ENCODE results near the gene UNC13B.
"Not testable (repeated sequence)": the region's sequence is repeated elsewhere in the genome, so short reads cannot be mapped to it uniquely, and the experiment has no call there.

Gene UNC13B

DNA sequence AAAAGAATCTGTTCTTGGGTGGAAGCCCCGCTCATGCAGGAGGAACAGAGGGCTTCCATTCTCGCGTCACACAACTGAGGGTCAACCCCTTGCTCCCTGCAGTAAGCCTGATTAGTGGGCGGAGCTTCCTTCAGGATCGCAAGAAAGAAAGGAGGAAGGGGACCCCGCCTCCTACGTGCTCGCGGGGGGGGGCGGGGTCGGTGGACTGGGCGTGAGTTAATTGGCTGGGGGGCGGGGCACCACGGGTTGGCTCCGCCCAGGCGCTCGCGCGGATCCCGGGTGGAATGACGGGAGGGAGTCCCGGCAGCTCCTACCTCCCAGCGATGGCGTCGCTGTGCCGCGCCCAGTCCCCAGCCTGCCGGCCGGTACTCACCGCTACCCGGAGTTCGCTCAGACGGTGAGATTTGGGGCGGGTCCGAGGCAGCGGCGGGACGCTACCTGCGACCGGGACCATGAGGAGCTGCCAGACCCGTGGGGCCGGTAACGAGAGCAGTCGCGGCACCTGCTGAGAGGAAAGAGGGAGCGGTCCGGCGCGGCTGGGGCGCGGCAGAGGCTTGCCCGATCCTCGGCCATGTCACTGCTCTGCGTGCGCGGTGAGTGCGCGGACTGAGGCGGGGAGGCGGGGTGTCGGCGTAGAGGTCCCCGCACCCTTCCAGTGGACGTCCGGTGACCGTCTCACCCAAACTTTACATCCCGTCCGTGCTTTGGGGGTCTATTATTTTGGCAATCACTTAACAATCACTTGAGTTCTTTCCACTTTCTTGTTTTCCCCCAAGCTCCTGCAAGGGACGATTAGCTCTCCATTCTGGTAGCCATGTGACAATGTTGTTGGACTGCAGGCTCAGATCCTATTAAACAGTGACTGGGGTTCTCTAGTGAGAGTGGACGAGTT lies at the start of gene UNC13B:
UNC13B (plus strand) TSS at position 297 of the 892 bp plus-strand sequence; CDS start at position 572, 275 bp downstream.
- peak; percentile 94 for DNase-seq

DNA sequence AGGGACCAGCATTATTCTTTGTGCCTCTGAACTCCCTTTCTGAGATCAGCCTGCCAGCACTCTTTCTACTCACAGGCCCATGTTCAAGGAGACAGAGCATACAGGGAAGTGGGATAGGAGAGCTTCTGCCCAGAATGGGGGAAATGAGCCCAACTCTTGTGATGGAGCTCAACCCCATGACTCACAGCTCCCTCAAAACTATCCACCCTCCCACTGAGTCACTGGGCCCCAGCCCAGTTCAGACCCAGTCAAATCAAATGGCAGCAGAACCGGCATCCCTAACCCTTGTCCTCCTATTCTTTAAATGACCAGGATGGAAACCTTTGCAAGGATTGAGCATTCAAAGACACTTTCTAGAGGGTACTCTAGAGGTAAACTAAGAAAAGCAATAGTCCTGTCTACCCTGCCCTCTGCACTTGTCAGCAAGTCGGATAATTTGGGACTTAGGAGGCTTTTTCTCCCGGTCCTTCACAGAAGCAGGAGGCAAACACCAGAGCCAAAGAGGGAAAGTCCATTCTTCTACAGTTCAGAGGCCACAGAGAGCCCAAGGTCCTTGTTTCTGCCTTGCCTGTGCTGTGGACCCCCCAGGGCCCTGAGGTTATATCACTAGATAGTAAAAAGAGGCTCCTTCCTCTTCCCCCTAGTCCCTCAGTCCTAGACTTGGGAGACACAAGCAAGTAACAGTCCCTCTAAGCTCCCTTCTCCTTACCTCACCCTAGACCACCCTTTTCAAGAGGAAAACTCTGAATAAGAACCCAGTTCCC lies 49.4 kb upstream of the UNC13B start:
- DNase-seq, result no peak

DNA sequence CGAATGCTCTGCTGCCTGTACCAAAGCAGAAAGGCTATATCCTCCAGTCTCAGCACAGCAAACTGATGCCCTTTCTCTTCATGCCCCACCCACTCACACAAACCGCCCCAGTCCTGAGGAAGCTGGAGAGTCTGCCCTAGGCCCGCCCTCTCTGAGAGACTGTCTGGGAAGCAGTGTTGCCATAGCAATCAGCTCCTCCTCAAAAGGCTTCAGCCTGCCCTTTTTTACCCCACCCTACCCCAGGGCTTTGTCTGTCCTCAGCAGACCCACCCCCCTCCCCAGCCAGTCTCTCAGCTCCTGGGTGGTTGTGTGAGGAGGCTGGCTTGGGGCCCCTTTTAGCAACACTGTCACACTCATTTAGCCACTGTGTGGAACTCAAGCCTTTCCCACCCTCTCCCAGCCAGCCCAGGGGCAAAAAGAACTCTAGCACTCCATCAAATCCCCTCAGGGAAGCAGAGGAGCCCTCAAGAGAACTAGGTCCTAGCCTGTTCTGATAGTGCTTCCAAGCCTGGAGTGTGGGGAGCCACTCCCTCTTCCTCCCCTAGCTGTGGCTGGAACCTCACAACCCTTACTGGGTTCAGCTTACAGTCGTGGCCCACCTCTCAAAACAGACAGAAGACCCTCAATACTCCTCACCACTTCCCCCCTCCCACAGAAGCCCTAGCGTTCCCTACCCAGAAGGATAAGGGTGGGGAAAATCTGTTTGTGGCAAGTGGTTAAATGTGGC lies 47.5 kb upstream of the UNC13B start:
- no peak for DNase-seq

DNA sequence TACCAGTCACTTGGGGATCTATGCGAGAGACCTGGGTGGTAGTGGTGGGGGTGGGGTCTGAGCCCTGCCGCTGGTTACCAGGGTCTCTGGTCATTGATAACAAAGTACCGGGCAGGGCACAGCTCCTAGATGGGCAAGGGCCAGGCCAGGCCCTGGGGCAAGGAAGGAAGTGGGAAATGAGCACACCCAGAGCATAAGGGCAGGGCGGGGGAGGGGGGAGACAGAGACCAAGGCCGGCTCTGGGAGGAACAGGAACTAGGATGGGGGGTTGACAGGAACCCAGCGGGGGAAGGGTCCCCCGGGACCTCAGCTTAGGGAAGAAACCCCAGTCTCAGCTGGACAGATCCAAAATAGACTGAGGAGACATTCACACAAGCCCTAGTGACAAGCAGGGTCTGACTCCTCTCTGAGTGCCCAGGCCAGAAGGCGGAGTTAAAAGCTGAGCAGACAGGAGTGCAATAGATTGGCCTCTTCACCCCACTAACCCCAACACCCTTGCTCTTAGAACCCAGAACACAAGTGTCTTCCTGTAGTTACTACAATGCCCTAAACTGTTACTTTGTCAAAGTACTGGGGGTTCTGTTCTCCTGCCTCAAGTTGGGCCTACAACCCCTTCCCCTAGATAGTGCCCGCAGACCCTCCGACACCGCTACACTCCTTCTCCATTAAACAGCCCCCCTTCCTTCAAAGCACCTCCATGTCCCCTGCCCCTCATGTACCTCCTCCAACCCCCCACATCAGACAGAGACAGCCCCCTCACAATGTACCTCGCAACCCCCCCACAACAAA lies 46.8 kb upstream of the UNC13B start:
- no peak for DNase-seq

DNA sequence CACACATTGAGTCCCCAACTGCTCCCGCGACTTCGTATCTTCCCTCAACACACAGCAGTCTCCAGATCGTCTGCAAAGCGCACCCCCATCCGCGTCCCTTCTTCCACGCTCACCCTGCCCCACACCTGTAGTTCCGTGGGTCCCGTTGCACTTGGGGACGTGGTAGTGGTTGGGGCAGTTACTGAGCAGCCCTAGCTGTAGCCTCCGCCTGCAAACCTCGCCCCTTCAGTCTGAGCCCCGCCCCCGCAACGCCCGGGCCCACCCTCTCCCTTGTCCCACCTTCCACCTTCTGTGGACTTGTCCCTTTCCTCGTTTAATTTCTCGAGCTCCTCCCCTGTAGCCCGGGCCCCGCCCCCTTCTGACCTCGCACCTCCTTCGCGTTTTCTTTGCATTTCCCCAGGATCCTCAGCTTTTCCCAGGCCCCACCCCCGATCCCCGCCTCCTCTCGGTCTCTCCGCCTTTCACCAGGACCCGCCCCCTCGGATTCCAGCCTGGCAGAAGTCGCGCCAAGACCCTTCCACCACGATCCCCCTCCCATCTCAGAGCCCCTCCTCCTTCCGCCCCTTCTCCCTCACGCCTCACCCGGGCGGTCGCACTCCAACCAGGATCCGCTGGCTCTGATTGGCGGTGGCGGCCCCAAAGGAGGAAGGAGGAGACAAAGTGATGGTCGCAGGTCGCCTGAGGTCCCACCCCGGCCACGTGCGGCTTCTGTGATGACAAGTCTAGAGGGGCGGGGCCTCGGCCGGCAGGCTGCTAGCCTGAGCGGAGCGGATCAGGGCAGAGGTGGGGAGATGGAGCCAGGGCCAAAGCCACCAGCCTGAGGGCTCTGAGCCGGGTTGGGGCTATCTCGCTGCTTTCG lies 45.9 kb upstream of the UNC13B start, which contains the start of gene ATOSB:
ATOSB (minus strand) TSS at position 183 of the 859 bp plus-strand sequence. CDS start 7,588 bp downstream, outside the sequence.
- DNase-seq, result peak; percentile 90

DNA sequence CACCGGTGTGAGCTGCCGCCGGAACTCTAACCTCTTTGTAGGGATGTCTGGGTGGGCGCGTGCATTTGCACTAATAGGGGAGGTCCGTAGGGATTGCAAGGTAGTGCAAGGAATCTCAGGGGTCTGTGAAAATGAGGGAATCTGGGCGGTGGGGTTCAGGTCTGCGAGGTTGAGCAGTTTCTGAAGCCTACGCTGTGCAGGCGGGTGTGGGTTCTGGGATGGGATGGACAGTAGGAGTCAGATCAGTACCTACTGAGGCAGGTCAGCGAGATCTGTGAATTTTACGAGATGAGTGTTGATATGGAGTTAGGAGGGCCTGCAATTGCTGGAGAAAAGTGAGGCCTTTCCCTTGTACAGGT lies 45.3 kb upstream of the UNC13B start:
- no peak for DNase-seq

DNA sequence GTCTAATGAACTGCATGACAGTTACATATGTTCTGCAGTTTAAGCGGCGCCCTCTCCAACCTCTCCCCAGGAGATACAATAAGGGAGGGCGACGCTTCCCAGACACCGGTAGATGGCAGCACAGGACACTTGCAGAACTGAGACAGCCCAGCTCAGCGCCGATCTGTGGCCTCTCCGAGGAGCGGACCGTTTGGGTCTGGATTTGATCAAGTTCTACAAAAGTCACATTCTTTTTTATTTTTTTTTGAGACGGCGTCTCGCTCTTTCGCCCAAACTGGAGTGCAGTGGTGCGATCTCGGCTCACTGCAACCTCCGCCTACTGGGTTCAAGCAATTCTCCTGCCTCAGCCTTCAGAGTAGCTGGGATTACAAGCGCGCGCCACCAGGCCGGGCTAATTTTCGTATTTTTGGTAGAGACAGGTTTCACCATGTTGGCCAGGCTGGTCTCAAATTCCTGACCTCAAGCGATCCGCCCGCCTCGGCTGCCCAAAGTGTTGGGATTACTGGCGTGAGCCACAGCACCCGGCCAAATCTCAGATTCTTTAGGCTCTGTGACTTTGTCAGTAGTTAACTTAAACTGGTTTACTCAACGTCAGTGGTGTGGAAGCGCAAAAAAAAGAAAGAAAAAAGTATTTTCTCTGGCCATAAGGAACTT lies 44.8 kb upstream of the UNC13B start:
- peak; percentile 68 for DNase-seq

DNA sequence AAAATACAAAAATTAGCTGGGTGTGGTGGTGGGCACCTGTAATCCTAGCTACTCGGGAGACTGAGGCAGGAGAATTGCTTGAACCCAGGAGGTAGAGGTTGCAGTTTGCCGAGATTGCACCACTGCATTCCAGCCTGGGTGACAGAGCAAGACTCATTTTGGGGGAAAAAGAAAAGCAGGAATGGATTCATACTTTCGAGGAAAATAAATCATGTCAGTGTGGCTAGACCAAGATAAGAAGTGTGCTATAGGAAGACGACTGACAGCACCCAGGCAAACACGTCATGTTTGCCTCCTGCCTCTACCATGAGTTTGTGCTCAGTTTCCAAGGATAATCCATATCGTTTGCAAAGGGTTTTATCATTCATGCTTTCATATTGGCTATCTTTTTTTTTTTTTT lies 26.9 kb upstream of the UNC13B start:
- no peak for DNase-seq

DNA sequence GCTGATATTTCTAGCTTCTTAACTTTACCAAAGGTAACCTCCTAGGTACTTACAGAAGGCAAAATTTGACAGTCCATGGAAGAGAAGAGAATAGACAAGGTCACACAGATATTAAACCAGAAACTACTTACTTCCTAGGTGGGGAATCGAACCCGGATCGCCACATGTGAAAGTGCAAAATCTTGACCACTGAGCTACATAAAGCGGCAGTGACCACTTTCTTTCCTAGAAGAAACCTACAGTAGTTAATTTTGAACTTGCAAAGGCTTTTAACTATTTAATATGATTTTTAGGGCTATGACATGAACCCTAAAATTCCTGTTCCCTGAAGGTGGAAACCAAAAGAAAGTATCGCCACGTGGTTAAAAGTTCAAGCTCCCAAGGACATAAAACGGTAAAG lies 25.8 kb upstream of the UNC13B start:
- no peak for DNase-seq

DNA sequence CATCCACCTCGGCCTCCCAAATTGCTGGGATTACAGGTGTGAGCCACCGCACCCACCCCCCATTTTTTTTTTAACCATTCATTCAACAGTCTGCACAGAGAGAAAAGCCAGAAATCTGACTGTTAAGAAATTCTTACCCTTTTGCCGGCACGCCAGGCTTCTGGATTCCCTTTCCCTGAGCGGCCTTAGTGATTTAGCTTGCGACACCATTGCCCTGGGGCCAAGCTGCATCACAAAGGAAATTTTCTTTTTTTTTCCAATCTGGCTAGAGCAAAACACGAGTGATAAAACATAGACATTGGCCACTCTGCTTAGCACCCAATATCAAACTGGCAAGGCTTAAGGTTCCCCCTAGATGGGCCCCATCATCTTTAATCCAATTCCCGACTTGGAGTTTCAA lies 24.9 kb upstream of the UNC13B start:
- no peak for DNase-seq

DNA sequence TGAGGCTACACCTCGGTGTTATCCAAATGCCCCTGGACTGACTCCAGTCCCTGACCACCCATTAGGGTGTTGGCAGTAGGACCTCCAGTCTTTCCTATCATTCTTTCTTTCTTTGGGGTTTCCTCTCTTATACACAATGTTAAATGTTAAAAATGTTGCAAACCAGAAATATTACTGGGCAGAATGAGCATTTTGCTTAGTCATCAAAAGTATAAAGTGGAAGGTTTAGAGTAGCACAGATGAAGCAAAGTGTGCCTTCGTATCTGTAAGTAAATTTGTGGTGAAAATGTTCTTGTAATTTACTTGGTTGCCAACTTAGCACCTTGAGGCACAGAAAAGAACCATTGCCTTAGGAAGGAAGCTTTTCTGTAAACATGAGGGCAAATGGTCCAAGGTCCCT lies 21.7 kb upstream of the UNC13B start:
- DNase-seq, result no peak

DNA sequence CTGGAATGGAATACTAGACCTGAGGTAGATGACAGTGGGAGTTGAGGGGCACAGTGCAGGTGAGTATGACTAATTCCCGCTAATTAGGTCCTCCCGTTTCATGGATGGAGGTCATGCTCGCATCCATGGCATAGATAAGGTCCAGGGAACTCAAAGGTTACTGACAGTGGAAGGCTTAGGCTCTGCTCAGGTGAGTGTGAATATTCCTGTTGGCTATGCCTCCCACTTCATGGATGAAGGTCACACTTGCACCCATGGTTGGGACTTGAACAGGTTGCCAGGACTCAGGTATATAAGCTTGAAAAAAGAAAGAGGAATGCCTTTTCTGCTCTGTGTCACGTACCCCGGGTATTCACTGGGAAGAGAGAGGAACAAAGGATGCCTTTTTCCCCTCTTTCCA lies 19.8 kb upstream of the UNC13B start:
- DNase-seq, result no peak

DNA sequence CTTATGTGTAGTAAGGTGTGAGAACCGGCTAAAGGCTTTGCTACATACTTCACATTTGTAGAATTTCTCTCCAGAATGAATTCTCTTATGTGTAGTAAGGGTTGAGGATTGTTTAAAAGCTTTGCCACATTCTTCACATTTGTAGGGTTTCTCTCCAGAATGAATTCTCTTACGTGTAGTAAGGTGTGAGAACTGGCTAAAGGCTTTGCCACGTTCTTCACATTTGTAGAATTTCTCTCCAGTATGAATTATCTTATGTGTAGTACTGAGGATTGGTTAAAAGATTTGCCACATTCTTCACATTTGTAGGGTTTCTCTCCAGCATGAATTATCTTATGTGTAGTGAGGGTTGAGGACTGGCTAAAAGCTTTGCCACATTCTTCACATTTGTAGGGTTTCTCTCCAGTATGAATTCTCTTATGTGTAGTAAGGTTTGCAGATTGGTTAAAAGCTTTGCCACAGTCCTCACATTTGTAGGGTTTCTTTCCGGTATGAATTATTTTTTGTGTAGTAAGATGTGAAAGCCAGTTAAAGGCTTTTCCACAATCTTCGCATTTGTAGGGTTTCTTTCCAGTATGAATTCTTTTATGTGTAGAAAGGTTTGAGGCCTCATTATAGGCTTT lies 13.8 kb upstream of the UNC13B start:
- not testable (repeated sequence) for DNase-seq

DNA sequence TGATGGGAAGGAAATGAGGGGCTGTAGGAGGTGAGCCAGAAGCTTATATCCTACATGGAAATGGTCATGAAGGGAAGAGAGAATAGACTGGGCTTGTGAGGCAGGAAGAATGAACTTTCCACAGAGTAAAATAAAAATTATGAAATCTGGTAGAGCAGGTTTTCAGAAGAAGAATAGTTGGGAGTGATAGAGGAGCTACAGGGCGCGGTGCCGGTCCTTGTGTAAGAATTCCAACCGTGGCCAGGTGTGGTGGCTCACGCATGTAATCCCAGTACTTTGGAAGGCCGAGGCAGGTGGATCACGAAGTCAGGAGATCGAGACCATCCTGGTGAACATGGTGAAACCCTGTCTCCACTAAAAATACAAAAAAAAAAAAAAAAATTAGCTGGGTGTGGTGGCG lies 8.9 kb upstream of the UNC13B start:
- DNase-seq, result no peak

DNA sequence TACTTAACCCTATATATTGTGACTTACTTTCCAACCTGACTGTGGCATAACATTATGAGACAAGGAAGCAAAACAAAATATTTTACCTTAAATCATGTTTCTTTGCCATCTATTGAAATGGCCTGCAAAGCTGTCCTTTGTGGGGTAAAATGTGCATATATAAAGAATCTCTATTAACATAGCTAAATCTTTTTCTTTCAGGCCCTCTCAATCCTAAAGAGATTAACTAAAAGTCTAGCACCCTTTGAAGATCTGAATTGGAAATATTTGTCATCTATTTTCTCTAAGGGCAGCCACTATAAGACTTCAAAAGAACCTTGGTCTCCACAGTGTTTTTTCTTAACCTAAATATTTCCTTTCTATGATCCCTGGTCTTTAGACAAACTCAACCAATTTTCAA lies 5.0 kb upstream of the UNC13B start:
- DNase-seq, result no peak

DNA sequence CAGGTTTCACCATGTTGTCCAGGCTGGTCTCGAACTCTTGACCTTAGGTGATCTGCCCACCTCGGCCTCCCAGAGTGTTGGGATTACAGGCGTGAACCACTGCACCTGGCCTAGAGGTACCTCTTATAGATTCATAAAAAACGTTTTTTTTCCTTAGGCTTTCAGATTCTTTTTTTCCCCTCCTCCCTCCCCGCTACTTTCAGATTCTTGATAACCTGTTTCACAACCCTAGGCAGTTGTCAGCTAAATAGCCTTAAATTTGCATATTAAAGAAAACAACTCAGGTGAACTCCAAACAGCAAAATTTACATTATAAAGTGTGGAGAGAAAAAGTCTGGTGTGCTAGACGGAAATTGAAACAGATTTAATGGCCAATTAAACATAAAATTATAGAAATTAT lies 4.0 kb upstream of the UNC13B start:
- not testable (repeated sequence) for DNase-seq

DNA sequence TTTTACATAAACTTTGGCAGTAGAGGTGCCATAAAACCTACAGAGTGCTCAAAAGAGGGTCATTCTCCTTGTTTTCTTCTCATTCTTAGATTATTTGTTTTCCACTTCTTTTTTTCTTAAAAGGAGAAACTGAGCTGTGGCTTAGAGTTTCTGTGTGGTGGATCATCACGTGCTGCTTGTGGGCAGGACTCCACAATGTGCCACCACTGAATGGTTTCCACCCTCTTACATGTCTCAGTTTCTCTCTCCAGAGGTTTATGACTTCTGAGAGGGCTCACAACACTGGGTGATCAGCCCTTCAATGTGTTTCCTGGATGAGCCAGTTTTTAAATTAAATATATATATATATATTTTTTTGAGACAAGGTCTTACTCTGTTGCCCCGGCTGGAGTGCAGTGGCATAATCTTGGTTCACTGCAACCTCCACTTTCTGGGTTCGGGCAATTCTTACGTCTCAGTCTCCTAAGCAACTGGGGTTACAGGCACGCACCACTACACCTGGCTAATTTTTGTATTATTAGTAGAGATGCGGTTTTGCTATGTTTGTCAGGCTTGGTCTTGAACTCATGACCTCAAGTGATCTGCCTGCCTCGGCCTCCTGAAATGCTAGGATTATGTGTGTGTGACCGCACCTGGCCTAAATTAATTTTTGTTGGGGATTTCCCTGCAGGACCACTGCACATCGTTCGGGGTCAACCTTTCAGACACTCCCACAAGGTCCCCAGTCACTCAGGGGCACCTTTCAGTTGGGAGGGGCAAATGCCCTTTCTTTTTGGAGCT lies 3.1 kb upstream of the UNC13B start:
- no peak for DNase-seq

DNA sequence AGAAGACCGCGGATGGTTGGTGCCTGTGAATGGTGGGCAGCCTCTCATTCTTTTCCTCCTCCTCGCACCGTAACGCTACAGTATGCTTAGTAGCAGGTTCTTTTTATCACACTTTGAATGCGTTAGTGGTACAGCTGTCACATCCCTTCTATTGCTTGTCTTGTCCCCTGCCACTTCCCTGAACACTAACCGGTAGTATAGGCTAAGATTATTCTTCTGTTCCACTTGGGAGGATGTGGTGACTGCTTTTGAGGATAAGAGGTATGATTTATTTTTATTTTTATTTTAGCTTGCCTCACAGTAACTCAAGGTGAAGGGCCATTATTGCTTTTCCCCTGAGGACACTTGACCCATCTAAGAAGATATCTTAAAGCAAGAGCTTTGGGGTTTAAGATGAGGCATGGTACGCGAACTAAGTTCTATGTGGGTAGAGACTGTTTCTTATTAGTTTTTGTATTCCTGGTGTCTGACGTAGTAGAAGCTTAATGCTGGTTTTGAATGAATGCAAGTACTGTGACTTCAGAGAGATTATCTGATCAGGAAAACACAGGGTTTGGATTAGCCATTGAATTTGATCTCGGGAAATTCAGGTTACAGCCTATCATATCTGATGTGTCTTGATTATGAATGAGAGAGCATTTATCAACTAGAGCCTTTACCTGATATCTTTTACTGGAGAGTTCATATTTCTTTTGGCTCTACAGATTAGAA lies 951 bp downstream of the UNC13B start:
- DNase-seq, result no peak

DNA sequence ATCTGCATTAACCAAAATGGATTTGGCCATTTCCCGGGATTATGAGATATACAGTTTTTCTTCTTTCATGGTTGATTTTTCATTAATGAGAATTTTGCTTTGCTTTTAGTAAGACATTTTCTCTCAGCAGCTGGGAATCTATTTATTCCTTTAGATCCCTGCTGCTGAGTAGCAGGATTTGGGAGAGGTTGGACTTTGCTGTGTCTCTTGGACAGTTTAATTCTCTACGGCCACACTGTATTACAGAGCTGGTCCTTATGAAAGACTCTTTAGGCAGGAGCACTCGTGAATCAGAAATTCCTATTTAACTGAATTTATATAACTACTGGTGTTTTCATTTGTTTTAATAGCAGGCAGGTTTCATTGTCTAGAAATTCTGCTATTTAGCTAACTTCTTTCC lies 1.6 kb downstream of the UNC13B start:
- DNase-seq, result no peak

Data from 8988T (cell line).